Sigmoid colon (tissue), 7 donors: Measurements from ENCODE around the gene ZNF382. TPM values are rescaled to one million over a fixed set of nuclear protein-coding genes. Genes with fewer than 3 reads are reported as not detected.

Source experiments
- DNase-seq: peaks from one replicate; pipeline ENCODE4 v3.0.0-alpha.2; 2019
- H3K27ac ChIP-seq, 4 donors: fragments of 200-600 bp; sonication (generic); one replicate each; pipeline ENCODE4 v1.5.1; 2016 to 2019; ENCODE audit warnings: mild to moderate bottlenecking in 1 of 4
- H3K27me3 ChIP-seq, 3 donors: fragments of 200-600 bp; sonication (generic); one replicate each; pipeline ENCODE4 v1.5.1; 2019; ENCODE audit warnings: mild to moderate bottlenecking in 1 of 3
- H3K36me3 ChIP-seq, 4 donors: fragments of 200-600 bp; sonication (generic); one replicate each; pipeline ENCODE4 v1.5.1; 2016 to 2019
- H3K4me1 ChIP-seq, 4 donors: fragments of 200-600 bp; sonication (generic); one replicate each; pipeline ENCODE4 v1.5.1; 2017 to 2019
- H3K4me3 ChIP-seq, 4 donors: fragments of 200-600 bp; sonication (generic); one replicate each; pipeline ENCODE4 v1.5.1; 2017 to 2019; ENCODE audit warnings: mild to moderate bottlenecking in 2 of 4, moderate library complexity in 1 of 4
- H3K9me3 ChIP-seq, 4 donors: fragments of 200-600 bp in 3 of 4; sonication (generic) in 3 of 4; one replicate each; pipeline versions ENCODE4 v1.5.1 to v1.6.1; 2013 to 2019
- CTCF ChIP-seq, 4 experiments: fragments of 450-650 bp in 3 of 4; fragments of 200-600 bp in 1 of 4; IDR thresholded peaks; one replicate each; pipeline ENCODE4 v1.5.1; 2016 to 2019; ENCODE audit warnings: antibody characterized with exemption in 4 of 4, mild to moderate bottlenecking in 3 of 4, moderate library complexity in 2 of 4
- EP300 ChIP-seq, 4 donors: sonication (generic); formaldehyde crosslinking; IDR thresholded peaks; one replicate each; pipeline ENCODE4 v1.6.1; 2017; ENCODE audit warnings: antibody characterized with exemption in 4 of 4
- POLR2A ChIP-seq, 2 donors: fragments of 450-650 bp; IDR thresholded peaks; one replicate each; pipeline ENCODE4 v1.6.1; 2016; ENCODE audit warnings: antibody characterized with exemption in 2 of 2, mild to moderate bottlenecking in 2 of 2, moderate library complexity in 2 of 2
- POLR2AphosphoS5 ChIP-seq, 4 donors: sonication (generic); formaldehyde crosslinking; IDR thresholded peaks; one replicate each; pipeline ENCODE4 v1.6.1; 2017; ENCODE audit warnings: antibody characterized with exemption in 4 of 4
- WGBS, 2 donors: extraction: QIAGEN DNeasy Blood & Tissue Kit; methylation state at CpG; one replicate each; pipeline ENCODE4 v1.1.7; 2013; 5-methylcytosine and 5-hydroxymethylcytosine counted together
- intact Hi-C: fragments of 100-400 bp; cut with DNase I; formaldehyde crosslinking; loops from one replicate; pipeline ENCODE4 v1.15.1; 2023
- polyA plus RNA-seq, 3 donors: library from polyadenylated mRNA; stranded (reverse); fragments of 200-250 nt; gene quantifications; one replicate each; pipeline ENCODE4 v1.2.3, GENCODE V29; 2013
- total RNA-seq, 4 donors: library from RNA; depleted of rRNA; stranded (reverse); fragments of >200 nt; gene quantifications; one replicate each; pipeline ENCODE4 v1.1.0, GENCODE V29; 2016
- donor health status: healthy with polysubstance abuse.
- donor health status: Bipolar disorder and iron deficiency.
- donor health status: healthy.

The ZNF382 gene
- total and polyA plus RNA-seq, 7 donors = 0.60 to 22.8 (median 15.7) TPM; not detected in 1

GRCh38 chr19:36638862-36639510 is 33.9 kb downstream of the ZNF382 start:
- DNase-seq = no peak
- Histone ChIP-seq H3K27me3 (no peaks in the 10 kb centered on the region), H3K9me3 (peaks cover 73 to 98% (median 86%) of the 10 kb centered on the region in 4 donors), H3K4me3 (no peak overlapping the region), H3K36me3 (peaks cover 10 to 80% (median 59%) of the 10 kb centered on the region in 4 donors), H3K27ac (no peak overlapping the region), H3K4me1 (no peaks in the 10 kb centered on the region)
- TF ChIP-seq POLR2A (IDR thresholded peaks at IDR 0.05) (no peak), CTCF (IDR thresholded peaks at IDR 0.05) (no peak), EP300 (IDR thresholded peaks at IDR 0.05) (no peak), POLR2AphosphoS5 (IDR thresholded peaks at IDR 0.05) (no peak)
- WGBS, 2 donors = 94 to 97% methylated on average over 5 of the region's 5 CpGs
- intact Hi-C loops = no loop called here

GRCh38 chr19:36646746-36647145 is 41.6 kb downstream of the ZNF382 start:
- Histone ChIP-seq H3K36me3 (peaks cover 9 to 100% (median 71%) of the 10 kb centered on the region in 4 donors), H3K4me3 (no peak overlapping the region), H3K27ac (no peak overlapping the region), H3K27me3 (no peaks in the 10 kb centered on the region), H3K4me1 (no peaks in the 10 kb centered on the region), H3K9me3 (peaks cover 42 to 93% (median 67%) of the 10 kb centered on the region in 4 donors)
- intact Hi-C loops = no loop called here
- no peak for TF ChIP-seq POLR2A (IDR thresholded peaks at IDR 0.05)
- no peak for TF ChIP-seq CTCF (IDR thresholded peaks at IDR 0.05)
- no peak for TF ChIP-seq POLR2AphosphoS5 (IDR thresholded peaks at IDR 0.05)
- no peak for TF ChIP-seq EP300 (IDR thresholded peaks at IDR 0.05)
- DNase-seq = no peak
- WGBS, 2 donors = 94 to 96% methylated on average over 2 of the region's 2 CpGs

GRCh38 chr19:36652958-36653357 is 47.8 kb downstream of the ZNF382 start:
- WGBS, 2 donors = 90 to 97% methylated on average over 1 of the region's 1 CpG
- Histone ChIP-seq H3K27ac (no peak overlapping the region), H3K27me3 (no peaks in the 10 kb centered on the region), H3K4me1 (no peaks in the 10 kb centered on the region), H3K36me3 (peaks cover 38 to 100% (median 74%) of the 10 kb centered on the region in 4 donors), H3K4me3 (no peak overlapping the region), H3K9me3 (peaks cover 14 to 62% (median 43%) of the 10 kb centered on the region in 4 donors)
- no peak for TF ChIP-seq EP300 (IDR thresholded peaks at IDR 0.05)
- no peak for TF ChIP-seq POLR2A (IDR thresholded peaks at IDR 0.05)
- TF ChIP-seq POLR2AphosphoS5 (IDR thresholded peaks at IDR 0.05) = no peak
- no peak for TF ChIP-seq CTCF (IDR thresholded peaks at IDR 0.05)
- intact Hi-C loops = no loop called here
- DNase-seq = no peak

GRCh38 chr19:36665832-36666231 is 60.7 kb downstream of the ZNF382 start:
- Histone ChIP-seq H3K4me1 (peaks cover 0 to 21% (median 17%) of the 10 kb centered on the region in 4 donors), H3K4me3 (peak overlapping the region; percentile 66 to 86 (median 76)), H3K27ac (no peak overlapping the region), H3K9me3 (peaks cover 0 to 6% (median 3%) of the 10 kb centered on the region in 4 donors), H3K27me3 (no peaks in the 10 kb centered on the region), H3K36me3 (peaks cover 0 to 48% (median 12%) of the 10 kb centered on the region in 4 donors)
- 51 to 72% methylated on average over 14 of the region's 14 CpGs for WGBS, 2 donors
- intact Hi-C loops = loop anchor here (1.0 to 10.0 kb wide), 6 partner anchors 21 to 251 kb away; partner anchors contain the start of genes ZNF260, ZNF529, ZNF567 and ZNF568
- no peak for DNase-seq
- no peak for TF ChIP-seq POLR2A (IDR thresholded peaks at IDR 0.05)
- no peak for TF ChIP-seq CTCF (IDR thresholded peaks at IDR 0.05)
- TF ChIP-seq EP300 (IDR thresholded peaks at IDR 0.05) = no peak
- TF ChIP-seq POLR2AphosphoS5 (IDR thresholded peaks at IDR 0.05) = no peak
